ENCODE results near the gene ADCYAP1. TPM values are rescaled to one million over a fixed set of nuclear protein-coding genes. Genes with fewer than 3 reads are reported as not detected.

The ADCYAP1 gene
- total RNA-seq, 1 donor = not detected

DNA sequence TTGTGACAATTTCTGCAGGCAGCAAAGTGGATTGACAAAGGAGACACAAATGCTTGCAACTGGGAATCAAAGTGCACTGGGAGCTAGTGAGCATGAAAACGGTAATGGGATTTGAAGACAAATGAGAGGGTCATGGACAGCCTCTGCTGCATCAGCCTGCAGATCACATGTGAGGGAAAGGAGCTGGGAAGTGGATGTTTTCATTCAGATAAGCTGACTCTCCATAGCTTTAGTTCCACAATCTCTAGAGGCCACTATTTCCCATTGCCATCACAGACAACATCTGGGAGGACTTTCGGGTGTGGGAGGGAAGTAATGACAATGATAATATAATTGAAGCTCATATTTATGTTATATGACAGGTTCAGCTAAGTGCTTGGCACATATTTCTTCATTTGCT is 28.4 kb downstream of the ADCYAP1 start:
- Histone ChIP-seq H3K4me1 (ENCODE audit: insufficient read depth, low read length) (no peaks in the 10 kb centered on the region), H3K9me3 (ENCODE audit: low read depth, low read length) (no peaks in the 10 kb centered on the region), H3K36me3 (ENCODE audit: insufficient read depth, low read length) (no peaks in the 10 kb centered on the region), H3K27me3 (ENCODE audit: insufficient read depth, low read length) (no peaks in the 10 kb centered on the region), H3K27ac (ENCODE audit: low read depth, low read length) (no peak overlapping the region), H2AFZ (ENCODE audit: low read length) (no peak overlapping the region), H3K4me2 (ENCODE audit: insufficient read depth, low read length) (no peak overlapping the region), H3K4me3 (ENCODE audit: insufficient read depth, low read length) (no peak overlapping the region), H4K20me1 (ENCODE audit: insufficient read depth, low read length) (no peaks in the 10 kb centered on the region), H3K79me2 (ENCODE audit: insufficient read depth, low read length) (no peaks in the 10 kb centered on the region)
- TF ChIP-seq CTCF (IDR thresholded peaks at IDR 0.05; ENCODE audit: extremely low read depth, low read depth, low read length) = no peak
- no peak for DNase-seq (ENCODE audit: insufficient read length, low spot score, missing footprints)

DNA sequence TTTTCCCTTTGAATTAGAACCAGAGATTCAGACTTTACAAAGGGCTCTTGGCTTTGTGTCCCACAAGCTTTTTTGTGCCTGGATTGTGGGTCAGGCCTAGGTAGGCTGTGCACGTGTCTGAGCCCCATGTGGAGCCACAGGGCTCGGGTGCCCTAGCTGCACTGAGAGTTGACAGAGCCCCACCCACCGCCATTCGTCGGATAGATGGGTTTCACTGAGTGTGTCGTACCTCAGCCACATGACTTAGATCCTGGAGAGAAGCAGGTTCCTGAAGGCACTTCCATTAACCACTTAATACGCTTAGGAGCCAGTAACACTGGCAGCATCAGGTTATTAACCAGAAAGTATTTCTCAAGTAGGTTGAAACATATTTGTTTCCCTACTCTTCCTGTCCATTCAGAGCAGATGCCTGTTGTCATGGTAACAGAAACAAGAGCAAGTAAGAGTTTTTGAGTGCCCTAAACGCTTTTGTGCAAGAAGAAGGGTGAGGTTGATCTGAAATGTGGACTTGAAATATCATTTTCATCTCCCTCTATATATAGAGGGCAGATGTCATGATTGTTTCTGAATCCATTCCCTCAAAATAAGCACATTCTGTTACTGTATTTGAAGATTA is 30.0 kb downstream of the ADCYAP1 start:
- Histone ChIP-seq H3K79me2 (ENCODE audit: insufficient read depth, low read length) (no peaks in the 10 kb centered on the region), H3K27ac (ENCODE audit: low read depth, low read length) (no peak overlapping the region), H3K9me3 (ENCODE audit: low read depth, low read length) (no peaks in the 10 kb centered on the region), H3K4me1 (ENCODE audit: insufficient read depth, low read length) (no peaks in the 10 kb centered on the region), H4K20me1 (ENCODE audit: insufficient read depth, low read length) (no peaks in the 10 kb centered on the region), H3K4me3 (ENCODE audit: insufficient read depth, low read length) (no peak overlapping the region), H3K36me3 (ENCODE audit: insufficient read depth, low read length) (no peaks in the 10 kb centered on the region), H2AFZ (ENCODE audit: low read length) (no peak overlapping the region), H3K27me3 (ENCODE audit: insufficient read depth, low read length) (no peaks in the 10 kb centered on the region), H3K4me2 (ENCODE audit: insufficient read depth, low read length) (no peak overlapping the region)
- TF ChIP-seq CTCF (IDR thresholded peaks at IDR 0.05; ENCODE audit: extremely low read depth, low read depth, low read length) = no peak
- no peak for DNase-seq (ENCODE audit: insufficient read length, low spot score, missing footprints)

DNA sequence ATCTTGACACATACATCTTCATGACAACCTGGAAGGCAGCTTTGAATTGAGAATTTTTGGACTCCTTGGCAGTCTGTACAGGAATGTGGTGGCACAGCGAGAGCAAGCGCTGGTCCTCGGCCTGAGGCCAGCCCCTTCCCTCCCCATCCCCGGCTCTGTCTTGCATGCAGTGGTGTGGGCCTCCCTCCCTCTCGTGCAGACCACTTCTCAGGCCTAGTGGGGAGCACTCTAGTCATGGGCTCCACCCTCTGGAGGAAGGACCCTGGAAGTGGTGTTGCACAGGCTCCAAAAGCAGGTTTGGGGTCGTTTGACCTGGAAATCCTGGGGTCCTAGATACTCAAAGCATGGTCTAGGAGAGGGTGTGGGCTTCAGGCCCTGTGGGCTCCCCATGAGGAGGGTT is 32.3 kb downstream of the ADCYAP1 start:
- H3K4me1 ChIP-seq (ENCODE audit: insufficient read depth, low read length) = no peaks in the 10 kb centered on the region
- no peaks in the 10 kb centered on the region for H4K20me1 ChIP-seq (ENCODE audit: insufficient read depth, low read length)
- no peaks in the 10 kb centered on the region for H3K36me3 ChIP-seq (ENCODE audit: insufficient read depth, low read length)
- no peak overlapping the region for H3K4me3 ChIP-seq (ENCODE audit: insufficient read depth, low read length)
- H3K9me3 ChIP-seq (ENCODE audit: low read depth, low read length) = no peaks in the 10 kb centered on the region
- H3K27ac ChIP-seq (ENCODE audit: low read depth, low read length) = no peak overlapping the region
- no peak for DNase-seq (ENCODE audit: insufficient read length, low spot score, missing footprints)
- TF ChIP-seq CTCF (IDR thresholded peaks at IDR 0.05; ENCODE audit: extremely low read depth, low read depth, low read length) = no peak
- no peaks in the 10 kb centered on the region for H3K27me3 ChIP-seq (ENCODE audit: insufficient read depth, low read length)
- no peak overlapping the region for H3K4me2 ChIP-seq (ENCODE audit: insufficient read depth, low read length)
- H2AFZ ChIP-seq (ENCODE audit: low read length) = no peak overlapping the region
- H3K79me2 ChIP-seq (ENCODE audit: insufficient read depth, low read length) = no peaks in the 10 kb centered on the region

- Histone ChIP-seq H3K9me3 (ENCODE audit: low read depth, low read length) (no peaks in the 10 kb centered on the region), H3K36me3 (ENCODE audit: insufficient read depth, low read length) (no peaks in the 10 kb centered on the region), H4K20me1 (ENCODE audit: insufficient read depth, low read length) (no peaks in the 10 kb centered on the region), H3K27me3 (ENCODE audit: insufficient read depth, low read length) (peaks cover 3% of the 10 kb centered on the region), H3K4me1 (ENCODE audit: insufficient read depth, low read length) (no peaks in the 10 kb centered on the region), H2AFZ (ENCODE audit: low read length) (no peak overlapping the region), H3K79me2 (ENCODE audit: insufficient read depth, low read length) (no peaks in the 10 kb centered on the region), H3K4me3 (ENCODE audit: insufficient read depth, low read length) (no peak overlapping the region), H3K4me2 (ENCODE audit: insufficient read depth, low read length) (no peak overlapping the region), H3K27ac (ENCODE audit: low read depth, low read length) (no peak overlapping the region)
- no peak for TF ChIP-seq CTCF (IDR thresholded peaks at IDR 0.05; ENCODE audit: extremely low read depth, low read depth, low read length)
- DNase-seq (ENCODE audit: insufficient read length, low spot score, missing footprints) = no peak
These were observed 34.5 kb downstream of the ADCYAP1 start for GRCh38 chr18:939166-939565.
